Heart right ventricle (tissue), 16 donors: ENCODE data around the gene MLLT11. TPM values are rescaled to one million over a fixed set of nuclear protein-coding genes. Genes with fewer than 3 reads are reported as not detected.

Source experiments
- ATAC-seq, 8 donors: fragments of 200-7000 bp; cut with Tn5 transposase; one replicate each; pipeline ENCODE4 v1.9.1; 2020; ENCODE audit warnings: mild to moderate bottlenecking in 8 of 8, moderate library complexity in 8 of 8, moderate number of reproducible peaks in 1 of 8
- DNase-seq, 2 donors: peaks; one replicate each; pipeline ENCODE4 v3.0.0-alpha.2; 2020
- H3K27ac ChIP-seq, 10 donors: fragments of 200-600 bp; sonication (generic) in 2 of 10; one replicate each; pipeline versions ENCODE4 v1.5.0 to v1.8.0; 2020 to 2022; ENCODE audit warnings: mild to moderate bottlenecking in 3 of 10
- H3K27me3 ChIP-seq, 7 donors: fragments of 200-600 bp; one replicate each; pipeline ENCODE4 v1.8.0; 2021 to 2022; ENCODE audit warnings: mild to moderate bottlenecking in 2 of 7
- H3K36me3 ChIP-seq, 9 donors: fragments of 200-600 bp; sonication (generic) in 1 of 9; one replicate each; pipeline versions ENCODE4 v1.5.0 to v1.8.0; 2020 to 2022; ENCODE audit warnings: mild to moderate bottlenecking in 2 of 9
- H3K4me1 ChIP-seq, 9 donors: fragments of 200-600 bp; sonication (generic) in 1 of 9; one replicate each; pipeline versions ENCODE4 v1.5.0 to v1.8.0; 2020 to 2022; ENCODE audit warnings: mild to moderate bottlenecking in 4 of 9
- H3K4me3 ChIP-seq, 10 donors: fragments of 200-600 bp; sonication (generic) in 2 of 10; one replicate each; pipeline versions ENCODE4 v1.5.0 to v1.8.0; 2020 to 2022; ENCODE audit warnings: mild to moderate bottlenecking in 7 of 10, moderate library complexity in 2 of 10
- H3K9me3 ChIP-seq, 11 donors: fragments of 200-600 bp in 10 of 11; sonication (generic) in 2 of 11; one replicate each; pipeline versions ENCODE4 v1.5.0 to v1.8.0; 2013 to 2022; ENCODE audit warnings: mild to moderate bottlenecking in 2 of 11, control low read depth in 1 of 11, moderate library complexity in 1 of 11
- CTCF ChIP-seq, 9 donors: fragments of 200-600 bp; sonication (generic) in 2 of 9; IDR thresholded peaks; one replicate each; pipeline versions ENCODE4 v1.5.0 to v1.8.0; 2021 to 2022; ENCODE audit warnings: antibody characterized with exemption in 9 of 9, mild to moderate bottlenecking in 5 of 9, moderate library complexity in 1 of 9
- WGBS, 2 donors: extraction: QIAGEN DNeasy Blood & Tissue Kit; methylation state at CpG; one replicate each; pipeline ENCODE4 v1.1.7; 2013; ENCODE audit warnings: inconsistent platforms in 1 of 2; 5-methylcytosine and 5-hydroxymethylcytosine counted together
- intact Hi-C, 10 donors: fragments of 100-400 bp; cut with DNase I; formaldehyde crosslinking; loops; one replicate each; pipeline versions ENCODE4 v1.11.1 to v1.14.2; 2022
- polyA plus RNA-seq, 2 donors: library from polyadenylated mRNA; stranded (reverse); fragments of 200-250 nt; gene quantifications; one replicate each; pipeline ENCODE4 v1.2.3, GENCODE V29; 2013
- total RNA-seq, 10 donors: library from RNA; stranded (reverse); fragmentation: NEBNext Ultra II Directional in 3 of 10; extraction: Animal tissue kit (Norgen Biotek cat#: 25700) in 3 of 10; gene quantifications; one replicate each; pipeline versions ENCODE4 v1.2.1 to v1.2.4, GENCODE V29; 2021 to 2023
- donor health status: Arrhythmogenic right ventricular cardiomyopathy.
- donor health status: ischemic (EF 13 %, LVEDD 7.1; RV severe dilation, severe dysfunction).
- donor health status: healthy with polysubstance abuse.
- donor health status: DM: no; HTN: yes; CAD: no.
- donor health status: DM: no; HTN: no; CAD: no.
- donor health status: ischemic (EF 25% LVEDD 6.9; RV normal size, moderate dysfunction).
- donor health status: ischemic (EF 25% LVEDD 5.7; RV mildly dilated, moderate dysfunction).
- donor health status: healthy.
- donor health status: DM: yes; HTN: yes; CAD: no.
- donor health status: Ischemic cardiomyopathy.
- donor health status: ischemic (EF 35%, LVEDD 5.7; RV mildly dilated, moderate dysfunction).
- donor health status: nonischemic (EF 11% LVEDD 7.7; RV severe dilation, severe dysfunction).
- donor health status: DM: yes; HTN: yes; CAD: no.
- donor health status: PGD.
- donor health status: ischemic (EF 29% LVEDD 5.4; RV normal size, mild dysfunction).
- donor health status: nonischemic (EF 23%, LVEDD 6.1; RV moderate dilation, normal function).

MLLT11 gene
- total and polyA plus RNA-seq, 12 donors, result 1.4 to 57.8 (median 22.6) TPM

- Histone ChIP-seq H3K27me3 (no peaks in the 10 kb centered on the region), H3K27ac (peak overlapping the region in 3 of 10 donors; percentile 0 to 95 (median 90)), H3K36me3 (peaks cover 0 to 50% (median 32%) of the 10 kb centered on the region in 9 donors), H3K4me1 (peaks cover 0 to 38% (median 28%) of the 10 kb centered on the region in 9 donors), H3K4me3 (no peak overlapping the region), H3K9me3 (no peaks in the 10 kb centered on the region)
- no peak for TF ChIP-seq CTCF (IDR thresholded peaks at IDR 0.05)
- no peak for ATAC-seq
- intact Hi-C loops, result no loop called here
- WGBS, 2 donors, result 89 to 94% methylated on average over 5 of the region's 5 CpGs
- no peak for DNase-seq
These were observed 10.7 kb upstream of the MLLT11 start for GRCh38 chr1:151049458-151049857.

- Histone ChIP-seq H3K27ac (peak overlapping the region in 4 of 10 donors; percentile 0 to 95 (median 10)), H3K4me3 (no peak overlapping the region), H3K9me3 (no peaks in the 10 kb centered on the region), H3K36me3 (peaks cover 0 to 57% (median 39%) of the 10 kb centered on the region in 9 donors), H3K27me3 (no peaks in the 10 kb centered on the region), H3K4me1 (peaks cover 0 to 44% (median 30%) of the 10 kb centered on the region in 9 donors)
- 80 to 88% methylated on average over 2 of the region's 2 CpGs for WGBS, 2 donors
- DNase-seq, result no peak
- no peak for ATAC-seq
- intact Hi-C loops, result loop anchor here in 1 of 10 donors (10.0 kb wide), 1 partner anchor 45 kb away; the partner anchor contains the start of genes MINDY1 and PRUNE1
- no peak for TF ChIP-seq CTCF (IDR thresholded peaks at IDR 0.05)
These were observed 10.0 kb upstream of the MLLT11 start for GRCh38 chr1:151050051-151050688.

- H3K27ac ChIP-seq, result peak overlapping the region in 3 of 10 donors; percentile 10 to 48 (median 35)
- ATAC-seq (no peak), DNase-seq (no peak)
- no peaks in the 10 kb centered on the region for H3K9me3 ChIP-seq
- intact Hi-C loops, result loop anchor here in 1 of 10 donors (10.0 kb wide), 1 partner anchor 47 kb away; the partner anchor contains the start of genes MINDY1 and PRUNE1
- no peak for TF ChIP-seq CTCF (IDR thresholded peaks at IDR 0.05)
- peaks cover 6 to 57% (median 43%) of the 10 kb centered on the region in 9 donors for H3K4me1 ChIP-seq
- peaks cover 0 to 70% (median 39%) of the 10 kb centered on the region in 9 donors for H3K36me3 ChIP-seq
- H3K4me3 ChIP-seq, result no peak overlapping the region
- no peaks in the 10 kb centered on the region for H3K27me3 ChIP-seq
- WGBS, 2 donors, result 66 to 69% methylated on average over 2 of the region's 2 CpGs
These were observed 8.7 kb upstream of the MLLT11 start for GRCh38 chr1:151051356-151052009.

- TF ChIP-seq CTCF (IDR thresholded peaks at IDR 0.05), result no peak
- WGBS, 2 donors, result 86 to 89% methylated on average over 4 of the region's 4 CpGs
- Histone ChIP-seq H3K4me1 (peaks cover 16 to 51% (median 45%) of the 10 kb centered on the region in 9 donors), H3K27ac (peak overlapping the region in 5 of 10 donors; percentile 46 to 100 (median 53)), H3K27me3 (no peaks in the 10 kb centered on the region), H3K9me3 (no peaks in the 10 kb centered on the region), H3K4me3 (peak overlapping the region in 1 of 10 donors; percentile 81), H3K36me3 (peaks cover 0 to 74% (median 39%) of the 10 kb centered on the region in 9 donors)
- DNase-seq (no peak), ATAC-seq (no peak)
- intact Hi-C loops, result loop anchor here in 2 of 10 donors (5.0 to 10.0 kb wide), 2 partner anchors 33 to 50 kb away; partner anchors contain the start of genes MINDY1 (in 1 of the 2) and PRUNE1 (in 1 of the 2)
These were observed 5.1 kb upstream of the MLLT11 start for GRCh38 chr1:151054971-151055547.
